Coronary artery (tissue), 2 donors: ENCODE results near the gene RNF212.
A peak's percentile ranks its signal among the peaks of the same experiment; 100 is the strongest.

Experiments used
- DNase-seq: peaks from one replicate; pipeline ENCODE4 v3.0.0-alpha.2; 2017; ENCODE audit warnings: low spot score
- H3K27ac ChIP-seq, 2 donors: fragments of 200-600 bp; sonication (generic); one replicate each; pipeline ENCODE4 v1.5.1; 2016 to 2019
- H3K4me3 ChIP-seq: fragments of 200-600 bp; sonication (generic); 2 replicates; pipeline ENCODE4 v1.5.1; 2016; ENCODE audit warnings: mild to moderate bottlenecking, moderate library complexity
- TF ChIP-seq, protein P1 (sequence below): fragments of 200-600 bp; sonication (generic); IDR thresholded peaks from one replicate; pipeline ENCODE4 v1.5.1; 2019; ENCODE audit warnings: antibody characterized with exemption

The RNF212 gene

DNA sequence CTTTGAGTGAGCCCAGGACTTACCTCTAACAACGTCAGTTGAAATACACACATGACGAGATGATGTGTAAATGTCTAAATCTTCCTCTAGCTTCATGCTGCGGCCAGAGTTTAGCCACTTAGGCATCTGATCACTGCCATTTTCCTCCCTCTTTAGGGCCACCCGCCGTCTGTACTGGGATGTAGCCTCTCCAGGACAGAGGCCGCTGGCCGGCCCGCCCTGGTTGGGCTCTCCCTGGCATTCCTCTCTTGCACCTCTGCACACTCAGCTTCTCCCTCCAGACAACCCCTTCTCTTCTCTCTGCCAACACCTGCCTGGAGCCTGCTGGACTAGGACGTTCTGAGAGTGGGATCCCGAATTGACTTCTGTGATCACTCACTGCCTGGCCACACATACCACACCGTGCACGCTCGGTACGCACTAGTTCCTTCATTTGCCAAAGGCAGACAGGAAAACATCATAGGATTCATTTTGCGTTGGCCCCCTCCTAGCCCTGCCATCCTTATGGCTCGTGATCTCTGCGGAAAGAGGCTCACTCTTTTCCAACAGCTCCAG, 33.6 kb downstream of the RNF212 start:
- no peak for DNase-seq
- Histone ChIP-seq H3K27ac (no peak overlapping the region), H3K4me3 (no peak overlapping the region)
- TF ChIP-seq, protein P1, sequence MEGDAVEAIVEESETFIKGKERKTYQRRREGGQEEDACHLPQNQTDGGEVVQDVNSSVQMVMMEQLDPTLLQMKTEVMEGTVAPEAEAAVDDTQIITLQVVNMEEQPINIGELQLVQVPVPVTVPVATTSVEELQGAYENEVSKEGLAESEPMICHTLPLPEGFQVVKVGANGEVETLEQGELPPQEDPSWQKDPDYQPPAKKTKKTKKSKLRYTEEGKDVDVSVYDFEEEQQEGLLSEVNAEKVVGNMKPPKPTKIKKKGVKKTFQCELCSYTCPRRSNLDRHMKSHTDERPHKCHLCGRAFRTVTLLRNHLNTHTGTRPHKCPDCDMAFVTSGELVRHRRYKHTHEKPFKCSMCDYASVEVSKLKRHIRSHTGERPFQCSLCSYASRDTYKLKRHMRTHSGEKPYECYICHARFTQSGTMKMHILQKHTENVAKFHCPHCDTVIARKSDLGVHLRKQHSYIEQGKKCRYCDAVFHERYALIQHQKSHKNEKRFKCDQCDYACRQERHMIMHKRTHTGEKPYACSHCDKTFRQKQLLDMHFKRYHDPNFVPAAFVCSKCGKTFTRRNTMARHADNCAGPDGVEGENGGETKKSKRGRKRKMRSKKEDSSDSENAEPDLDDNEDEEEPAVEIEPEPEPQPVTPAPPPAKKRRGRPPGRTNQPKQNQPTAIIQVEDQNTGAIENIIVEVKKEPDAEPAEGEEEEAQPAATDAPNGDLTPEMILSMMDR, result no peak

DNA sequence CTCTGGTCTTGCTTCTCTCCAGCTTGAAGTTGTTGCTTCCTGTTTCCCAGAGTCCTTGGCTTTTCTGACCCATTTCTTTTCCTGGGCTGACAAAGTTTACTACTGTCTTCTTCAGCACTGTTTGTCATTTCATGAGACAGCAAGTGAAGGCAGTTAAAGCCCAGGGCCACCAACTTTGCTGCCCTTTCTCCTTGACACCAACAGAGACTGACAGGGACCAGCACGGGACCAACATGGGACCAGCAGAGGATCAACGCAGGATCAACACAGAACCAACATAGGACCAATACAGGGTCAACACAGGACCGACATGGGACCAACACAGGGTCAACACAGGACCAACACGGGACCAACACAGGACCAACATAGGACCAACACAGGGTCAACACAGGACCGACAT, 34.9 kb downstream of the RNF212 start:
- no peak for DNase-seq
- H3K4me3 ChIP-seq, result no peak overlapping the region
- H3K27ac ChIP-seq, result no peak overlapping the region
- TF ChIP-seq, protein P1, result no peak

DNA sequence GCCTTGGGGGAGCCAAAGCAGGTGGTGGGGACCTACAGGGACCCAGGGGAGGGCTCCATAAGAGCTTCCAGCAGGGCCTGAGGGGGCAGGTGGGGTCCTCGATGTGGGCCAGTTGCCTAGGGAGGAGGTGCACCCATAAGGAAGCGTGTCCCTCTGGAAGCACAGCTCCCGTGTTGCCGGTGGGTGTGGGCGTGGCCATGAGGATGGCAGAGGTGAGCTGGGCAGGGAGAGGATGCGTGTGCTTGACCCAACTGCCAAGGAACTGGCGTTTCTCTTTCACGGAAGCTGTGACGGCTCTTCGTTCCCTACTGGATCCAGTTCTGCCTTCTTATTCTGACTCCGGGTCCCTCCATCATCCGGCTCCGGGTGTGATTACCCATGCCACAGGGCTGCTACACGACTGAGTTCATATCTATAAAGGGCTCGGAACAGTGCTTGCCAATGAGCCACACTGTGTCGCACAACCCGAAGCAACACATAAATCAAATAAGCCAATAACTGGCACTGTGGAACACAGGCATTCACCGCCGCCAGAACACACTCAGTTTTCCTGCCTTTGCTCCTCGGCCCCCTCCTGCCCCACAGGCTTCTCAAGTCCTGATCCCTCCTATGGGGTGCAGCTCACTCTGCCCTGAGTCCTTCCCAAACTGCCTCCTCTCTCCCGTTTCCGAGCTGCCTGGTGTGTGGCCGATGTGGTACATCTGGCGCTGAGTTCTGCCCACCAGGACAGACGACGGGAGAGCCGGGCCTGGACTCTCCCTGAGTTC, 35.5 kb downstream of the RNF212 start:
- Histone ChIP-seq H3K27ac (no peak overlapping the region), H3K4me3 (no peak overlapping the region)
- DNase-seq, result no peak
- TF ChIP-seq, protein P1, result no peak

DNA sequence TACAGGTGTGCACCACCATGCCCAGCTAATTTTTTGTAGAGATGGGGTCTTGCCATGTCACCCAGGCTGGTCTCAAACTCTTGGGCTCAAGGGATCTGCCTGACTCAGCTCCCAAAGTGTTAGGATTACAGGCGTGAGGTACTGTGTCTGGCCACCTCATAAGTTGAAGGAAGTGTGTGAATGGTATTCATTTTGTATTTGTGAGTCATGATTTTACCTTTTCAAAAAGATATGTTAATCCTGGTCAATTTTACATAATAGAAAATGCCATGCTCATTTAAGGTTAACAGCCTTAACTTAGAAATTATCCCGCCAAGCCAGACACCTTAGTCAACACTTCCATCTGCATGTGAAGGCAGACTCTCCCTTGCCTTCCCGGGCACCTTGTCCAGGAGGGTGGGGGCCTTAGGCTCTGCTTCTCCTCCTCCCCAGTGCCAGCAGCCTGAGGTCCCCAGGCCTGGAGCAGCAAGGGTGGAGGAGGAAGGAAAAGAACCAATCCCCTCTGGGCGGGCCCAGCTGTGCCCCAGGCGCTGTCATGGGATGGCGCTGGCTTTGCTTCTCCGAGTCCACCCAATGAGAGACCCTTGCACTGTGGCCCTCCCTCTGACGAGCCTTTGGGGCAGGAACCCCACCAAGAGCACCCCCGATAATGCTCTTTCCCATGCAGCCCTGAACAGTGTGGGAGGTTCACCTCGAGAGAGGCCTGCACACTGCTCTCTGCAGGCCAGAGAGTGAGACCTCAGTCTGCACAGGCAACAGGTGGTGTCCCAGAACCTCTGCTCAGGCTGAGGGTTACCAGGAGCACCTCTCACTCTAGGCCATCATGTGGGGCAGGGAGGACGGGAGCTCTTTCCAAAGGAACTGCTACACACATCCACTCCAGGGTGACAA, 37.3 kb downstream of the RNF212 start:
- no peak for DNase-seq
- no peak overlapping the region for H3K27ac ChIP-seq
- TF ChIP-seq, protein P1, result no peak
- no peak overlapping the region for H3K4me3 ChIP-seq

DNA sequence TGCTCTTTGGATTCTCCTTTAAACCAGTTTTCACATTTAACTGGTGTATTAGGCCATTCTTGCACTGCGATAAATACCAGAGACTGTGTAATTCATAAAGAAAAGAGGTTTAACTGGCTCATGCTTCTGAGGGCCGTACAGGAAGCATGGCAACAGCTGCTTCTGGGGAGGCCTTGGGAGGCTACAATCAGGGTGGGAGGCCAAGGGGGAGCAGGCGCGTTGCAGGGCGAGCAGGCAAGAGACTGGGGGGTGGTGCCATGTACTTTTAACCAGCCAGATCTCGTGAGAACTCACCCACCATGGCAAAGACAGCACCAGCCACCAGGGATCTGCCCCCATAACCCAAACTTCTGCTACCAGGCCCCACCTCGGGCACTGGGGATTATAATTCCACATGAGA, 38.1 kb downstream of the RNF212 start:
- TF ChIP-seq, protein P1, result no peak
- Histone ChIP-seq H3K27ac (no peak overlapping the region), H3K4me3 (no peak overlapping the region)
- DNase-seq, result no peak

DNA sequence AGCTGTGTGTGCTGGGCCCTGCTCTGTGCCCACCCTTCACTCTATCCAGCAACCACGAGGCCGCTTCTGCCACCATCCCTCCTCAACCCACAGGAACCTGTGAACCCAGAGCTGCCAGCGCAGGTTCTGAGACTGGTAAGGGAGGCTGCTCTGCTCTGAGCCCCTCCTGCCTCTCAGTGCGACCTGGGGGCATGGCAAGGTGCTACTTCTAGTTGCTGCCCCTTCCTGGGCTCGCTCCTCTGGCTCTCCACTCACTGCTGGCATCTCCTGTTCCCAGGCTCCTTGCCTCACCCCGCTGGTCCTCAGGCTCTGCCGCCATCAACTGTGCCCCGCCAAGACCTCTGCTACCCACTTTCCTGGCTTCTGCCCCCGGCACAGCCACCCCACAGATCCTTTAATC, 39.3 kb downstream of the RNF212 start:
- DNase-seq, result peak; percentile 64
- H3K4me3 ChIP-seq, result no peak overlapping the region
- TF ChIP-seq, protein P1, result no peak
- no peak overlapping the region for H3K27ac ChIP-seq
